K562 (cell line): ENCODE results near the gene ACAD10. TPM values are rescaled to one million over a fixed set of nuclear protein-coding genes. Genes with fewer than 3 reads are reported as not detected.

Experiments used
- ATAC-seq: fragments of 200-7000 bp; cut with Tn5 transposase; 3 replicates; pipeline ENCODE4 v1.9.1; 2020; ENCODE audit warnings: moderate library complexity
- BruUV-seq: library from RNA; stranded (reverse); fragments of 400-500 nt; replicated peaks from 2 replicates; lab custom pipeline; 2021; lab: Mats Ljungman, UMichigan
- CTCF ChIA-PET: fragments of 300-600 bp; formaldehyde crosslinking; extraction: SDS; loops from one replicate; lab custom pipeline; 2021; ENCODE audit warnings: low intra/inter-chr PET ratio; lab: Yijun Ruan, JAX
- POLR2A ChIA-PET: fragments of 300-600, 350-650 bp; sonication (Branson Sonifier 250); formaldehyde crosslinking; extraction: SDS; loops from one replicate; lab custom pipeline; 2021; ENCODE audit warnings: antibody characterized with exemption, inconsistent platforms; lab: Yijun Ruan, JAX
- DNase-seq, 4 experiments: peaks; one replicate each; pipeline versions ENCODE4 v3.0.0 to v3.0.0-alpha.2; 2011 to 2018; ENCODE audit warnings: low spot score in 3 of 4, mixed read lengths in 3 of 4; ENCODE audit errors: extremely low read depth in 1 of 4
- FAIRE-seq: peaks from 2 replicates; lab custom pipeline; 2011; peaks lifted over from hg19 to GRCh38; lab: Jason Lieb, UNC
- H2AFZ ChIP-seq: 2 replicates; pipeline ENCODE4 v1.6.0; 2011; ENCODE audit warnings: low read depth, low read length, control low read depth, inconsistent platforms
- H3K27ac ChIP-seq: fragments of 200-600 bp; 3 replicates; pipeline ENCODE4 v1.8.0; 2011; ENCODE audit warnings: low read depth, mild to moderate bottlenecking, control low read depth, inconsistent platforms, low read length, moderate library complexity, mixed read lengths; ENCODE audit errors: extremely low read depth
- H3K27me3 ChIP-seq, 2 experiments: fragments of 300-600 bp in 1 of 2; 2 replicates in 1 of 2; 3 replicates in 1 of 2; pipeline versions ENCODE4 v1.6.0 to v1.8.0; 2011; ENCODE audit warnings: inconsistent platforms in 2 of 2, low read length in 2 of 2, mild to moderate bottlenecking in 1 of 2, mixed read lengths in 1 of 2, moderate library complexity in 1 of 2; ENCODE audit not compliant: control insufficient read depth in 2 of 2, insufficient read depth in 2 of 2
- H3K36me3 ChIP-seq: fragments of 300-600 bp; 3 replicates; pipeline ENCODE4 v1.8.0; 2011; ENCODE audit warnings: mild to moderate bottlenecking, low read length, inconsistent platforms; ENCODE audit not compliant: control insufficient read depth, insufficient read depth
- H3K4me1 ChIP-seq, 2 experiments: fragments of 200-600 bp in 1 of 2; replicated peaks in 1 of 2; 2 replicates in 1 of 2; 3 replicates in 1 of 2; pipeline versions ENCODE4 v1.5.1 to v1.8.0; 2011; ENCODE audit warnings: inconsistent platforms in 2 of 2, low read length in 2 of 2, mild to moderate bottlenecking in 1 of 2, mixed read lengths in 1 of 2, moderate library complexity in 1 of 2; ENCODE audit not compliant: control insufficient read depth in 2 of 2, insufficient read depth in 2 of 2
- H3K4me2 ChIP-seq: 2 replicates; pipeline ENCODE4 v1.6.1; 2011; ENCODE audit warnings: low read length, control low read depth, inconsistent platforms, mixed read lengths; ENCODE audit not compliant: insufficient read depth
- H3K4me3 ChIP-seq: fragments of 200-600 bp; sonication (generic), shearing (Covaris generic); 2 replicates; pipeline ENCODE4 v1.5.1; 2016; ENCODE audit warnings: control low read depth, inconsistent platforms
- H3K79me2 ChIP-seq: fragments of 200-600 bp; 3 replicates; pipeline ENCODE4 v1.8.0; 2011; ENCODE audit warnings: low read length, inconsistent platforms; ENCODE audit not compliant: control insufficient read depth, insufficient read depth
- H3K9ac ChIP-seq, 2 experiments: 2 replicates each; pipeline versions ENCODE4 v1.6.0 to v1.6.1; 2011; ENCODE audit warnings: low read depth in 2 of 2, low read length in 2 of 2, control low read depth in 1 of 2, inconsistent platforms in 1 of 2, mild to moderate bottlenecking in 1 of 2, mixed read lengths in 1 of 2; ENCODE audit not compliant: insufficient read depth in 1 of 2
- H3K9me1 ChIP-seq: one replicate; pipeline ENCODE4 v1.6.0; 2011; ENCODE audit warnings: inconsistent platforms, mild to moderate bottlenecking, low read length, moderate library complexity; ENCODE audit not compliant: control insufficient read depth, insufficient read depth
- H3K9me3 ChIP-seq: replicated peaks from 2 replicates; pipeline ENCODE4 v1.5.1; 2011; ENCODE audit warnings: low read depth, low read length, inconsistent platforms; ENCODE audit not compliant: control insufficient read depth, insufficient read depth
- H4K20me1 ChIP-seq: replicated peaks from 2 replicates; pipeline ENCODE4 v1.6.1; 2011; ENCODE audit warnings: low read length, inconsistent platforms, mixed read lengths; ENCODE audit not compliant: control insufficient read depth, insufficient read depth
- BACH1 ChIP-seq: fragments of 200-800 bp; sonication (Bioruptor generic); IDR thresholded peaks from 2 replicates; pipeline ENCODE4 v1.6.1; 2016; ENCODE audit warnings: missing genetic modification characterization, missing compliant biosample characterization
- CC2D1A ChIP-seq: fragments of 450-650 bp; IDR thresholded peaks from 2 replicates; pipeline ENCODE4 v1.6.1; 2017; ENCODE audit warnings: mild to moderate bottlenecking
- FOS ChIP-seq: IDR thresholded peaks from 3 replicates; pipeline ENCODE4 v1.6.1; 2011; ENCODE audit not compliant: insufficient read length; ENCODE audit errors: extremely low read depth
- GABPB1 ChIP-seq: sonication (generic); formaldehyde crosslinking; IDR thresholded peaks from 2 replicates; pipeline ENCODE4 v1.8.0; 2022; ENCODE audit warnings: mild to moderate bottlenecking, missing genetic modification reagents
- RAD21 ChIP-seq, 2 experiments: fragments of 250-450 bp in 1 of 2; fragments of 450-650 bp in 1 of 2; sonication (Bioruptor Pico) in 1 of 2; formaldehyde crosslinking in 1 of 2; IDR thresholded peaks in 1 of 2; conservative IDR thresholded peaks in 1 of 2; 2 replicates each; pipeline versions ENCODE4 v1.4.0 to v1.8.0; 2020 to 2022; ENCODE audit warnings: mild to moderate bottlenecking in 2 of 2, moderate library complexity in 1 of 2
- SETDB1 ChIP-seq: IDR thresholded peaks from one replicate; pipeline ENCODE4 v1.6.1; 2012; ENCODE audit warnings: low read length, control low read depth, inconsistent platforms
- ZNF311 ChIP-seq: fragments of 250-450 bp; sonication (Bioruptor Pico); IDR thresholded peaks from 2 replicates; pipeline ENCODE4 v1.4.0; 2020; ENCODE audit warnings: mild to moderate bottlenecking, moderate library complexity
- ZZZ3 ChIP-seq: fragments of 450-650 bp; IDR thresholded peaks from 2 replicates; pipeline ENCODE4 v1.6.1; 2016; ENCODE audit warnings: antibody characterized with exemption, mild to moderate bottlenecking, moderate library complexity
- WGBS: fragments of 100-300 bp; shearing (Covaris generic); methylation state at CpG from one replicate; pipeline ENCODE4 v1.1.6; 2016; ENCODE audit warnings: low coverage, mixed read lengths; ENCODE audit not compliant: insufficient coverage; ENCODE audit errors: missing lambda C conversion rate; 5-methylcytosine and 5-hydroxymethylcytosine counted together
- in situ Hi-C: fragments of 300-500 bp; cut with MboI; formaldehyde crosslinking; loops from 4 replicates; pipeline ENCODE4 v1.15.0; 2018; ENCODE audit warnings: inconsistent platforms, mixed read lengths
- intact Hi-C: fragments of 100-400 bp; cut with micrococcal nuclease; formaldehyde crosslinking; loops from 2 replicates; pipeline ENCODE4 v1.14.2; 2022
- polyA plus RNA-seq, 8 experiments: library from polyadenylated mRNA; depleted of rRNA in 4 of 8; stranded (reverse) in 5 of 8; unstranded in 3 of 8; fragments of >200 nt; fragmentation: Nextera tagmentation in 2 of 8; fragmentation: Illumina TruSeq in 1 of 8; extraction: Ambion mirVana in 2 of 8; extraction: Trizol in 1 of 8; gene quantifications; 2 replicates each; pipeline versions ENCODE4 v1.2.1 to v1.2.3, GENCODE V29; 2011 to 2014; ENCODE audit warnings: inconsistent platforms in 1 of 8, missing spikeins in 1 of 8
- total RNA-seq, 7 experiments: library from RNA; depleted of rRNA in 6 of 7; stranded (reverse); fragments of >200 nt in 6 of 7; fragmentation: Illumina TruSeq in 2 of 7; extraction: Trizol in 2 of 7; gene quantifications; 2 replicates each; pipeline versions ENCODE4 v1.2.1 to v1.2.3, GENCODE V29; 2011 to 2021; ENCODE audit warnings: low replicate concordance in 1 of 7

Gene ACAD10
- total and polyA plus RNA-seq, 9 of the 15 experiments (the other 6 are each of a cell fraction or from before 2014, with no cell fraction given) = 2.3 to 19.2 (median 12.0) TPM

DNA sequence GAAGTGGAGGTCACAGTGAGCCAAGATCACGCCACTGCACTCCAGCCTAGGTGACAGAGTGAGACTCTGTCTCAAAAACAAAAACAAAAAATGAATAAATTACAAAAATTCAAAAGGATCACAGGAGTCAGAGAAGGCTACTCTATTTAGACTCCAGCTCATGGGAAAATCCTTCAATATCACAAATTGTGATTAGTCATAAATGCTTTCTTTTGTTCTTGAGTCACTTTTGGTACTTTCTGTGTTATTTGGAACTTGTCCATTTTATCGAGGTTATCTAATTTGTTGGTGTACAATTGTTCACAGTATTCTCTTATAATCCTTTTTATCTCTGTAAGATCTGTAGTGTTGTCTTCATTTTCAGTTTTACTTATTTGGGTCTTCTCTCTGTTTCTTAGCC, 99.8 kb downstream of the ACAD10 start:
- CTCF ChIA-PET = no interaction called here
- ATAC-seq = no peak
- FAIRE-seq = no peak
- H3K4me1 ChIP-seq = peaks cover 0 to 6% of the 10 kb centered on the region in 2 experiments; a peak in 2 of 5 replicates
- no peaks in the 10 kb centered on the region for H4K20me1 ChIP-seq
- no peaks in the 10 kb centered on the region for H3K9me1 ChIP-seq
- H3K27ac ChIP-seq = no peak overlapping the region
- TF ChIP-seq FOS (no peak), SETDB1 (no peak), ZZZ3 (no peak), GABPB1 (CRISPR knock-in tag) (no peak)
- TF ChIP-seq, all 486 proteins: peak for 0
- intact Hi-C loops (no loop called here), in situ Hi-C loops (no loop called here)
- Histone ChIP-seq H3K9ac (no peak overlapping the region), H3K4me2 (no peak overlapping the region), H3K27me3 (no peaks in the 10 kb centered on the region; a peak in 1 of 5 replicates), H3K36me3 (peaks cover 14% of the 10 kb centered on the region; the same call in 2 of the 3 replicates), H3K9me3 (no peaks in the 10 kb centered on the region; the same call in 1 of the 2 replicates), H3K4me3 (no peak overlapping the region), H3K79me2 (no peaks in the 10 kb centered on the region), H2AFZ (no peak overlapping the region)
- no TSS peak for BruUV-seq
- POLR2A ChIA-PET = interaction anchor here (1.2 to 2.4 kb wide), 2 partner anchors 10 to 20 kb away, joined by 3 to 9 read pairs; no protein-coding TSS in a partner anchor
- 42% methylated on average over 2 of the region's 2 CpGs for WGBS
- DNase-seq = no peak

DNA sequence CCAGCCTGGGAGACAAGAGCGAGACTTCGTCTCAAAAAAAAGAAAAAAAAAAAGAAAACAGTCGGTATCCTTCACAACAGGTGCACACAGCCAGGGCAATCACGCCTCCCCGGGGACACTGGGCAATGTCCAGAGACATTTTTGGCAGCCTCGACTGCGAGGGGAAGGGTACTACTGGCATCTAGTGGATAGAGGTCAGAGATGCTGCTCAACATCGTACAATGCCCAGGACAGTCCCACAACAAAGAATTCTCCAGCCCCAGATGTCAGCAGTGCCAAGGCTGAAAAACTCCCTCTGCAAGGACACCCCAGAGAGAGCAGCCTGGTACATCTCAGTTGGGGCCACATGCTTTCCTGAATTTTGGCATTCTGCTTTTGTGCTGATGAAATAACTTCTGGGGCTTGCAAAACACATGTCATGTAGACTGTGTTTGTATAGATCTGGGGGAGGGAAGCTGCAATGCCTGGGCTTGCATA, 102.4 kb downstream of the ACAD10 start:
- no peak overlapping the region for H3K9ac ChIP-seq
- H3K4me1 ChIP-seq = peaks cover 0 to 20% of the 10 kb centered on the region in 2 experiments; a peak in 4 of 5 replicates
- H4K20me1 ChIP-seq = no peaks in the 10 kb centered on the region
- ATAC-seq = peak; percentile 77
- CTCF ChIA-PET = interaction anchor here (0.8 to 1.7 kb wide), 2 partner anchors 35 to 392 kb away, joined by 3 to 21 read pairs; no protein-coding TSS in a partner anchor
- intact Hi-C loops = loop anchor here (2.0 kb wide), 1 partner anchor 35 kb away; no protein-coding TSS in a partner anchor
- H2AFZ ChIP-seq = peak overlapping the region; percentile 17; the same call in 1 of the 2 replicates
- DNase-seq = peak in 1 of 4 experiments; percentile 49
- H3K27me3 ChIP-seq = no peaks in the 10 kb centered on the region; a peak in 1 of 5 replicates
- peaks cover 2% of the 10 kb centered on the region for H3K9me1 ChIP-seq
- no TSS peak for BruUV-seq
- H3K4me2 ChIP-seq = no peak overlapping the region
- 43% methylated on average over 7 of the region's 8 CpGs for WGBS
- POLR2A ChIA-PET = interaction anchor here (0.6 kb wide), 1 partner anchor 947 kb away, joined by 3 read pairs; no protein-coding TSS in a partner anchor
- peak; percentile 37 for FAIRE-seq
- no peak overlapping the region for H3K27ac ChIP-seq
- H3K79me2 ChIP-seq = no peaks in the 10 kb centered on the region
- no peak overlapping the region for H3K4me3 ChIP-seq
- H3K36me3 ChIP-seq = peaks cover 19% of the 10 kb centered on the region; the same call in 2 of the 3 replicates
- in situ Hi-C loops = no loop called here
- H3K9me3 ChIP-seq = no peaks in the 10 kb centered on the region
- TF ChIP-seq RAD21 (CRISPR knock-in tag; conservative IDR thresholded peaks at IDR 0.05 in 1 of 2, IDR thresholded peaks at IDR 0.05 in 1 of 2) (peak; percentile 27 to 79; a peak in 3 of 4 replicates), CC2D1A (peak; percentile 52; the same call in 1 of the 2 replicates), BACH1 (no peak), ZNF311 (no peak)
